Retinal pigment epithelial cell (primary cell): ENCODE data around the gene ZBED3.
"Not testable (repeated sequence)": the region's sequence is repeated elsewhere in the genome, so short reads cannot be mapped to it uniquely, and the experiment has no call there.

Source experiments
- DNase-seq: peaks from one replicate; pipeline ENCODE4 v3.0.0-alpha.2; 2010; ENCODE audit warnings: low read depth
- H3K4me3 ChIP-seq: 2 replicates; pipeline ENCODE4 v1.5.1; 2011; ENCODE audit warnings: mild to moderate bottlenecking, low read length, control low read depth, moderate library complexity
- CTCF ChIP-seq: conservative IDR thresholded peaks from 2 replicates; pipeline ENCODE4 v1.5.1; 2011; ENCODE audit warnings: low read depth, low read length, control low read depth, inconsistent platforms

The ZBED3 gene

GRCh38 chr5:77120706-77121105, 33.6 kb upstream of the ZBED3 start:
- no peak for DNase-seq
- no peak overlapping the region for H3K4me3 ChIP-seq
- TF ChIP-seq CTCF: no peak

- DNase-seq: no peak
- H3K4me3 ChIP-seq: no peak overlapping the region
- TF ChIP-seq CTCF: no peak
Measured at GRCh38 chr5:77120086-77120485, 33.0 kb upstream of the ZBED3 start.

- TF ChIP-seq CTCF: no peak
- H3K4me3 ChIP-seq: no peak overlapping the region
- no peak for DNase-seq
Measured at GRCh38 chr5:77117161-77117560, 30.1 kb upstream of the ZBED3 start.

GRCh38 chr5:77107035-77107434, 19.9 kb upstream of the ZBED3 start:
- not testable (repeated sequence) for H3K4me3 ChIP-seq, DNase-seq

GRCh38 chr5:77104813-77105212, 17.7 kb upstream of the ZBED3 start:
- DNase-seq: no peak
- no peak for TF ChIP-seq CTCF
- H3K4me3 ChIP-seq: no peak overlapping the region

GRCh38 chr5:77103457-77103856, 16.4 kb upstream of the ZBED3 start:
- no peak overlapping the region for H3K4me3 ChIP-seq
- TF ChIP-seq CTCF: no peak
- DNase-seq: no peak

- no peak for DNase-seq
- no peak for TF ChIP-seq CTCF
- H3K4me3 ChIP-seq: no peak overlapping the region
Measured at GRCh38 chr5:77102549-77102948, 15.5 kb upstream of the ZBED3 start.

GRCh38 chr5:77101298-77101697, 14.2 kb upstream of the ZBED3 start:
- no peak overlapping the region for H3K4me3 ChIP-seq
- no peak for DNase-seq
- no peak for TF ChIP-seq CTCF
